H1 (cell line): ENCODE data around the gene ZDHHC17. TPM values are rescaled to one million over a fixed set of nuclear protein-coding genes. Genes with fewer than 3 reads are reported as not detected.
A peak's percentile ranks its signal among the peaks of the same experiment; 100 is the strongest.

Source experiments
- CTCF ChIA-PET: fragments of 300-600 bp; sonication (Branson Sonifier 250); formaldehyde crosslinking; loops from one replicate; lab custom pipeline; 2021; ENCODE audit not compliant: partially characterized antibody; lab: Charles Lee
- POLR2A ChIA-PET: fragments of 300-600 bp; sonication (Branson Sonifier 250); formaldehyde crosslinking; loops from one replicate; lab custom pipeline; 2021; ENCODE audit warnings: inconsistent platforms; ENCODE audit not compliant: partially characterized antibody; lab: Charles Lee
- DNase-seq, 2 experiments: peaks; one replicate each; pipeline versions ENCODE4 v3.0.0 to v3.0.0-alpha.2; 2010 to 2022; ENCODE audit warnings: low spot score in 2 of 2, low read depth in 1 of 2, mixed read lengths in 1 of 2
- FAIRE-seq: peaks from 2 replicates; lab custom pipeline; 2011; peaks lifted over from hg19 to GRCh38; lab: Jason Lieb, UNC
- H2AFZ ChIP-seq: 2 replicates; pipeline ENCODE4 v1.8.1; 2012; ENCODE audit warnings: low read length, inconsistent platforms
- H2AK5ac ChIP-seq: 2 replicates; pipeline ENCODE4 v1.6.1; 2013; ENCODE audit warnings: low read depth, low read length
- H2BK120ac ChIP-seq: replicated peaks from 2 replicates; pipeline ENCODE3; 2013; ENCODE audit warnings: low read depth, low read length, inconsistent platforms
- H2BK12ac ChIP-seq: 2 replicates; pipeline ENCODE4 v1.6.1; 2013; ENCODE audit warnings: low read depth, low read length
- H2BK15ac ChIP-seq: 2 replicates; pipeline ENCODE4 v1.6.1; 2013; ENCODE audit warnings: low read length
- H2BK20ac ChIP-seq: 2 replicates; pipeline ENCODE4 v1.6.1; 2013; ENCODE audit warnings: low read length
- H2BK5ac ChIP-seq: 2 replicates; pipeline ENCODE4 v1.6.1; 2013; ENCODE audit warnings: low read depth, low read length
- H3K14ac ChIP-seq: 2 replicates; pipeline ENCODE4 v1.6.1; 2013; ENCODE audit warnings: inconsistent platforms; ENCODE audit not compliant: insufficient read length
- H3K18ac ChIP-seq: 2 replicates; pipeline ENCODE4 v1.6.1; 2013; ENCODE audit warnings: low read length; ENCODE audit errors: extremely low read depth
- H3K23ac ChIP-seq: 2 replicates; pipeline ENCODE4 v1.6.1; 2013; ENCODE audit warnings: inconsistent platforms; ENCODE audit not compliant: insufficient read length
- H3K23me2 ChIP-seq: 2 replicates; pipeline ENCODE4 v1.6.1; 2013; ENCODE audit warnings: low read depth, low read length
- H3K27ac ChIP-seq: 2 replicates; pipeline ENCODE4 v1.6.1; 2011; ENCODE audit warnings: low read depth, low read length, inconsistent platforms
- H3K27me3 ChIP-seq, 4 experiments: replicated peaks in 1 of 4; 1 replicate in 1 of 4; 2 replicates in 3 of 4; pipeline versions ENCODE4 v1.6.1 to v1.8.1; 2011 to 2013; ENCODE audit warnings: low read length in 3 of 4, mild to moderate bottlenecking in 3 of 4, inconsistent platforms in 2 of 4, mixed read lengths in 2 of 4, moderate library complexity in 1 of 4; ENCODE audit not compliant: control insufficient read depth in 3 of 4, insufficient read depth in 3 of 4; ENCODE audit errors: extremely low read depth in 1 of 4
- H3K36me3 ChIP-seq, 4 experiments: 2 replicates each; pipeline versions ENCODE4 v1.6.1 to v1.8.1; 2011 to 2013; ENCODE audit warnings: mild to moderate bottlenecking in 4 of 4, low read length in 3 of 4, moderate library complexity in 2 of 4, control low read depth in 1 of 4, inconsistent platforms in 1 of 4; ENCODE audit not compliant: insufficient read depth in 4 of 4, control insufficient read depth in 2 of 4
- H3K4ac ChIP-seq: replicated peaks from 2 replicates; pipeline ENCODE3; 2013; ENCODE audit warnings: low read length, low read depth, mixed read lengths, inconsistent platforms; ENCODE audit not compliant: insufficient read length
- H3K4me1 ChIP-seq, 4 experiments: replicated peaks in 1 of 4; 1 replicate in 1 of 4; 2 replicates in 3 of 4; pipeline versions ENCODE4 v1.6.1 to v1.8.1; 2011 to 2013; ENCODE audit warnings: low read length in 3 of 4, inconsistent platforms in 2 of 4, mixed read lengths in 1 of 4; ENCODE audit not compliant: insufficient read depth in 4 of 4, control insufficient read depth in 3 of 4
- H3K4me2 ChIP-seq, 2 experiments: 2 replicates each; pipeline versions ENCODE4 v1.6.1 to v1.8.1; 2011 to 2013; ENCODE audit warnings: low read depth in 2 of 2, low read length in 2 of 2, control low read depth in 1 of 2, inconsistent platforms in 1 of 2, mild to moderate bottlenecking in 1 of 2; ENCODE audit not compliant: insufficient read depth in 1 of 2
- H3K4me3 ChIP-seq, 4 experiments: fragments of 200-600, 300-600 bp in 1 of 4; sonication (generic), shearing (Covaris generic), sonication (Bioruptor Twin) in 1 of 4; 2 replicates each; pipeline versions ENCODE4 v1.5.1 to v1.8.1; 2011 to 2016; ENCODE audit warnings: low read length in 4 of 4, low read depth in 3 of 4, control low read depth in 2 of 4, inconsistent platforms in 2 of 4, mild to moderate bottlenecking in 2 of 4, mixed read lengths in 1 of 4, moderate library complexity in 1 of 4; ENCODE audit not compliant: insufficient read depth in 2 of 4; ENCODE audit errors: extremely low read depth in 1 of 4
- H3K56ac ChIP-seq: replicated peaks from 2 replicates; pipeline ENCODE3; 2013; ENCODE audit warnings: low read depth, mild to moderate bottlenecking, mixed read lengths, low read length, inconsistent platforms; ENCODE audit not compliant: insufficient read length
- H3K79me1 ChIP-seq: 2 replicates; pipeline ENCODE4 v1.6.1; 2013; ENCODE audit warnings: low read depth, low read length, control low read depth
- H3K79me2 ChIP-seq, 2 experiments: 2 replicates each; pipeline versions ENCODE4 v1.6.1 to v1.8.1; 2012 to 2013; ENCODE audit warnings: low read length in 2 of 2, mild to moderate bottlenecking in 2 of 2, inconsistent platforms in 1 of 2; ENCODE audit not compliant: insufficient read depth in 2 of 2, control insufficient read depth in 1 of 2
- H3K9ac ChIP-seq, 4 experiments: replicated peaks in 1 of 4; 1 replicate in 1 of 4; 2 replicates in 3 of 4; pipeline versions ENCODE4 v1.6.1 to v1.8.1; 2011 to 2013; ENCODE audit warnings: low read depth in 3 of 4, low read length in 3 of 4, control low read depth in 2 of 4, mild to moderate bottlenecking in 2 of 4, moderate library complexity in 2 of 4, inconsistent platforms in 1 of 4; ENCODE audit errors: extremely low read depth in 1 of 4
- H3K9me3 ChIP-seq, 2 experiments: 2 replicates each; pipeline versions ENCODE4 v1.6.1 to v1.8.1; 2012 to 2013; ENCODE audit warnings: mild to moderate bottlenecking in 2 of 2, moderate library complexity in 2 of 2, control low read depth in 1 of 2, inconsistent platforms in 1 of 2, low read depth in 1 of 2, low read length in 1 of 2, mixed read lengths in 1 of 2; ENCODE audit not compliant: insufficient read depth in 2 of 2
- H4K20me1 ChIP-seq, 2 experiments: replicated peaks in 1 of 2; 2 replicates each; pipeline versions ENCODE3 to v1.8.1; 2011 to 2013; ENCODE audit warnings: inconsistent platforms in 2 of 2, low read length in 2 of 2, mild to moderate bottlenecking in 1 of 2; ENCODE audit not compliant: insufficient read depth in 2 of 2, control insufficient read depth in 1 of 2
- H4K5ac ChIP-seq: 2 replicates; pipeline ENCODE4 v1.6.1; 2013; ENCODE audit warnings: low read length, low read depth, mixed read lengths, inconsistent platforms; ENCODE audit not compliant: insufficient read length
- H4K8ac ChIP-seq: 2 replicates; pipeline ENCODE4 v1.8.0; 2013; ENCODE audit warnings: mild to moderate bottlenecking, moderate library complexity, low read length, inconsistent platforms; ENCODE audit not compliant: insufficient read depth; ENCODE audit errors: extremely low read depth
- H4K91ac ChIP-seq: replicated peaks from 2 replicates; pipeline ENCODE3; 2013; ENCODE audit warnings: low read length, mixed read lengths, inconsistent platforms; ENCODE audit not compliant: insufficient read length
- JUND ChIP-seq: IDR thresholded peaks from 2 replicates; pipeline ENCODE4 v1.6.1; 2011; ENCODE audit warnings: mild to moderate bottlenecking, improper control_type of control experiment, low read length
- KDM5A ChIP-seq: fragments of 200-600 bp; IDR thresholded peaks from 2 replicates; pipeline ENCODE4 v1.7.1; 2012; ENCODE audit warnings: mild to moderate bottlenecking, low read length, inconsistent platforms, mixed read lengths
- RNF2 ChIP-seq: fragments of 200-900, 300-1000 bp; sonication (generic); IDR thresholded peaks from 2 replicates; pipeline ENCODE4 v1.7.1; 2016; ENCODE audit warnings: borderline replicate concordance, low read depth, mild to moderate bottlenecking, antibody characterized with exemption, low read length; ENCODE audit not compliant: poor library complexity, severe bottlenecking; ENCODE audit errors: missing control alignments
- SIRT6 ChIP-seq: IDR thresholded peaks from one replicate; pipeline ENCODE4 v1.7.1; 2012; ENCODE audit warnings: low read length, inconsistent platforms
- WGBS, 2 experiments: shearing (Covaris generic) in 1 of 2; methylation state at CpG; one replicate each; pipeline versions ENCODE4 v1.1.6 to v1.1.7; 2013 to 2015; ENCODE audit warnings: low lambda C conversion rate in 2 of 2, mixed read lengths in 2 of 2, inconsistent platforms in 1 of 2, low coverage in 1 of 2, missing lambda C conversion rate in 1 of 2; ENCODE audit not compliant: insufficient replicate concordance in 2 of 2, insufficient coverage in 1 of 2, insufficient read length in 1 of 2; ENCODE audit errors: extremely low coverage in 1 of 2, missing lambda C conversion rate in 1 of 2; 5-methylcytosine and 5-hydroxymethylcytosine counted together
- polyA plus RNA-seq, 7 experiments: library from polyadenylated mRNA; depleted of rRNA in 3 of 7; stranded (reverse) in 5 of 7; unstranded in 2 of 7; fragments of >200 nt in 5 of 7; fragments of 200-250 nt in 2 of 7; gene quantifications; 1 replicate in 5 of 7; 2 replicates in 1 of 7; 4 replicates in 1 of 7; pipeline versions ENCODE4 v1.2.1 to v1.2.3, GENCODE V29; 2011 to 2013; ENCODE audit warnings: missing spikeins in 2 of 7, mixed read lengths in 2 of 7
- total RNA-seq: library from RNA; stranded (reverse); fragmentation: NEBNext Ultra II Directional; extraction: Animal tissue kit (Norgen Biotek cat#: 25700); gene quantifications from 2 replicates; pipeline ENCODE4 v1.2.1, GENCODE V29; 2021
- TF ChIP-seq, protein P1 (sequence below): IDR thresholded peaks from 2 replicates; pipeline ENCODE4 v1.6.1; 2012; ENCODE audit warnings: inconsistent platforms

The ZDHHC17 gene
- total and polyA plus RNA-seq, 2 of the 8 experiments (the other 6 are each of a cell fraction or from before 2014, with no cell fraction given): 27.6 to 28.9 TPM

DNA sequence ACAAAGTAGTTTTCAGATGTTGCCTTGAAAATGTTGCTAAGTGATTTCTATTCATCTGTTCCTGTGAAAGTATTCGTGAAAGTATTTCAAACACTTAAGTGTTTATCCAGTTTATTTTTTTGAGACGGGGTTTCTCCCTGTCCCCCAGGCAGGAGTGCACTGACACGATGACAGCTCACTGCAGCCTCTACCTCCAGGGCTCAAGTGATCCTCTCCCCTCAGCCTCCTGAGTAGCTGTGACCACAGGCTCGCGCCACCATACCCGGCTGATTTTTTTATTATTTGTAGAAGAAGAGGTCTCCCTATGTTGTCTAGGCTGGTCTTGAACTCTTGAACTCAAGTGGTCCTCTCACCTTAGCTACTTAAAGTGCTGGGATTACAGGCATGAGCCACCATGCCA lies 1.7 kb downstream of the ZDHHC17 start:
- H2BK20ac ChIP-seq: no peak overlapping the region
- H2AK5ac ChIP-seq: no peak overlapping the region
- ChIA-PET POLR2A (interaction anchor here (1.2 kb wide), 2 partner anchors 46 to 58 kb away, joined by 3 read pairs; no protein-coding TSS in a partner anchor), CTCF (interaction anchor here (0.6 to 8.2 kb wide), 4 partner anchors 10 to 508 kb away, joined by 3 to 41 read pairs (median 5); no protein-coding TSS in a partner anchor)
- no peak overlapping the region for H2BK120ac ChIP-seq
- 93% methylated on average over 6 of the region's 6 CpGs; no CpG with 5 or more reads in 1 of the 2 experiments for WGBS, 2 experiments
- peak overlapping the region in 1 of 4 experiments; percentile 98; a peak in 2 of 8 replicates for H3K4me3 ChIP-seq
- peaks cover 21 to 62% of the 10 kb centered on the region in 2 experiments for H3K79me2 ChIP-seq
- H4K91ac ChIP-seq: no peak overlapping the region
- H3K56ac ChIP-seq: no peak overlapping the region
- no peak overlapping the region for H4K5ac ChIP-seq
- H2BK12ac ChIP-seq: no peak overlapping the region
- H3K23me2 ChIP-seq: peaks cover 3% of the 10 kb centered on the region
- H2BK15ac ChIP-seq: no peak overlapping the region
- H3K79me1 ChIP-seq: peaks cover 2% of the 10 kb centered on the region; the same call in 1 of the 2 replicates
- no peak overlapping the region for H3K14ac ChIP-seq
- peaks cover 2 to 14% (median 7%) of the 10 kb centered on the region in 4 experiments; a peak in 6 of 7 replicates for H3K4me1 ChIP-seq
- no peak overlapping the region for H4K8ac ChIP-seq
- H3K23ac ChIP-seq: no peak overlapping the region
- DNase-seq (no peak), FAIRE-seq (no peak)
- H3K27ac ChIP-seq: no peak overlapping the region
- H3K9ac ChIP-seq: peak overlapping the region in 1 of 4 experiments; percentile 57; a peak in 1 of 7 replicates
- H3K18ac ChIP-seq: no peak overlapping the region
- no peak overlapping the region for H2AFZ ChIP-seq
- no peaks in the 10 kb centered on the region for H3K36me3 ChIP-seq
- H3K27me3 ChIP-seq: no peaks in the 10 kb centered on the region
- H3K9me3 ChIP-seq: no peaks in the 10 kb centered on the region
- H2BK5ac ChIP-seq: no peak overlapping the region
- H4K20me1 ChIP-seq: peaks cover 0 to 5% of the 10 kb centered on the region in 2 experiments
- H3K4me2 ChIP-seq: peak overlapping the region; percentile 76 to 96; a peak in 2 of 4 replicates
- no peak overlapping the region for H3K4ac ChIP-seq
- TF ChIP-seq KDM5A (no peak), SIRT6 (no peak), JUND (no peak), RNF2 (no peak)
- TF ChIP-seq, protein P1, sequence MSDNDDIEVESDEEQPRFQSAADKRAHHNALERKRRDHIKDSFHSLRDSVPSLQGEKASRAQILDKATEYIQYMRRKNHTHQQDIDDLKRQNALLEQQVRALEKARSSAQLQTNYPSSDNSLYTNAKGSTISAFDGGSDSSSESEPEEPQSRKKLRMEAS: no peak
